Choroid plexus epithelial cell (primary cell): Measurements from ENCODE around the gene TMEM240.

Experiments used
- DNase-seq: peaks from one replicate; pipeline ENCODE4 v3.0.0-alpha.2; 2010; ENCODE audit warnings: low read depth
- H3K4me3 ChIP-seq: 2 replicates; pipeline ENCODE4 v1.5.1; 2011; ENCODE audit warnings: low read depth, mild to moderate bottlenecking, control low read depth, low read length, moderate library complexity
- TF ChIP-seq, protein P1 (sequence below): conservative IDR thresholded peaks from 2 replicates; pipeline ENCODE4 v1.5.1; 2011; ENCODE audit warnings: low read depth, mild to moderate bottlenecking, control low read depth, inconsistent platforms, low read length, moderate library complexity

Gene TMEM240

DNA sequence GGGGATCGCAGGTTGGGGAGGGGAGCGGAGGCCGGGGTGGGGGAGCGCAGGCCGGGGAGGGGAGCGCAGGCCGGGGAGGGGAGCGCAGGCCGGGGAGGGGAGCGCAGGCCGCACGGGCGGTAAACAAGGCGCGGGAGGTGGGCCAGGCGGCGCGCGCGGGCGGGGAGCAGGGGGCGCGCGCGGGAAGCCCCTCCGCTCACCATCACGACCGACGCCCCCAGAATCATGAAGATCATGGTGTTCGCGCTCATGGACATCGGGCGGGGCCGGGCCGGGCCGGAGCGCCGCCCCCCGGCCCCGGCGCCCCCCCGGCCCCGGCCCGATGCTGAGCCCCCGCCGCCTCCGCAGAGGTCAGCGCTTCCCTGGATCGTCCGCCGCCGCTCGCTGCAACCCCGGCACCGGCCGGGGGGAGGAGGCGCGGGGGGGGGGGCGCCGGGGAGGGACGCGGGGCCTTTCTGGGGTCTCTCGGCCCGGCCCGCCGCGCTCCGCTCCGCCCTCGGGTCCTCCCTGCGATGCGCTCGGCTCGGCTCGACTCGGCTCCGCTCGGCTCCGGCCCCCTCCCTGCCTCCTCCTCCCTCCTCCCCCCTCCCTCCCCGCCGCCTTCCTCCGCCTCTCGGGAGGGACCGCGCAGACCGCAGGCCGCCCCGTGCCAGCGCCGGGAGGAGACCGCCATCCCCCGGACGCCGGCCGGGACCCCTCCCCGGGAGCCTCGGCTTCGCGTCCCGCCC, at the start of gene TMEM240:
Gene TMEM240 (minus strand): TSS at position 535 of the 728 bp plus-strand sequence. CDS start 278 bp downstream, at position 257.
- H3K4me3 ChIP-seq = peak within 1 kb of the TSS; percentile 64
- DNase-seq = peak; percentile 84
- TF ChIP-seq, protein P1, sequence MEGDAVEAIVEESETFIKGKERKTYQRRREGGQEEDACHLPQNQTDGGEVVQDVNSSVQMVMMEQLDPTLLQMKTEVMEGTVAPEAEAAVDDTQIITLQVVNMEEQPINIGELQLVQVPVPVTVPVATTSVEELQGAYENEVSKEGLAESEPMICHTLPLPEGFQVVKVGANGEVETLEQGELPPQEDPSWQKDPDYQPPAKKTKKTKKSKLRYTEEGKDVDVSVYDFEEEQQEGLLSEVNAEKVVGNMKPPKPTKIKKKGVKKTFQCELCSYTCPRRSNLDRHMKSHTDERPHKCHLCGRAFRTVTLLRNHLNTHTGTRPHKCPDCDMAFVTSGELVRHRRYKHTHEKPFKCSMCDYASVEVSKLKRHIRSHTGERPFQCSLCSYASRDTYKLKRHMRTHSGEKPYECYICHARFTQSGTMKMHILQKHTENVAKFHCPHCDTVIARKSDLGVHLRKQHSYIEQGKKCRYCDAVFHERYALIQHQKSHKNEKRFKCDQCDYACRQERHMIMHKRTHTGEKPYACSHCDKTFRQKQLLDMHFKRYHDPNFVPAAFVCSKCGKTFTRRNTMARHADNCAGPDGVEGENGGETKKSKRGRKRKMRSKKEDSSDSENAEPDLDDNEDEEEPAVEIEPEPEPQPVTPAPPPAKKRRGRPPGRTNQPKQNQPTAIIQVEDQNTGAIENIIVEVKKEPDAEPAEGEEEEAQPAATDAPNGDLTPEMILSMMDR = no peak

DNA sequence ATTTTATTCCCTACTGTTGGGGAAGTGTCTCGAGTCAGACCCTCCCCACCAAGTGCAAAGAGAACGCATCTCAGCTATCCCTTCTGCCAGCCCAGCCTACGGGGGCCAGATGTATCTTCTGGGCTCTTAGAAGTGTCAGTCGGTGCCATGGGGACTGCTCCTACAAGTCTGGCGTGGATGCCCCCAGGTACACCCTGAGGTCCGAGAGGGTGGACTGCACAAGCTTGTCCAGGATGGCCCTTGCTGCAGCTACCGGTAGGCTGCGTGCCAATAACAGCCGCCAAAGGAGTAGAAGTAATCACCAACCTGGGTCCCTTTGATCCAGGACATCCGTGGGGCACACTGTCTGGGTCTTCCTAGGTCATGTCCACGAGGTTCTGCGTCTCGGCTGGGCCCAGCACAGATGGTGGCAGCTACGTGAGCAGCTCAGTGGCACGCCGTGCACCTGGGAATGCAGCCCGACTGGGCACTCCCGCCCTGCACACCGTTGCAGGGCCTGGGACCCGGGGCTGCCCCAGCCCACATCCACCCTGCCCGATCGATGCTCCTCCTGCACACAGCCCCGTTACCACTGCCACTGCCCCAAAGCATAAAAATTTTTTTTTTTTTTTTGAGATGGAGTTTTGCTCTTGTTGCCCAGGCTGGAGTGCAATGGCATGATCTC, 43.1 kb upstream of the TMEM240 start:
- H3K4me3 ChIP-seq = no peak overlapping the region
- DNase-seq = no peak
- TF ChIP-seq, protein P1 = no peak

DNA sequence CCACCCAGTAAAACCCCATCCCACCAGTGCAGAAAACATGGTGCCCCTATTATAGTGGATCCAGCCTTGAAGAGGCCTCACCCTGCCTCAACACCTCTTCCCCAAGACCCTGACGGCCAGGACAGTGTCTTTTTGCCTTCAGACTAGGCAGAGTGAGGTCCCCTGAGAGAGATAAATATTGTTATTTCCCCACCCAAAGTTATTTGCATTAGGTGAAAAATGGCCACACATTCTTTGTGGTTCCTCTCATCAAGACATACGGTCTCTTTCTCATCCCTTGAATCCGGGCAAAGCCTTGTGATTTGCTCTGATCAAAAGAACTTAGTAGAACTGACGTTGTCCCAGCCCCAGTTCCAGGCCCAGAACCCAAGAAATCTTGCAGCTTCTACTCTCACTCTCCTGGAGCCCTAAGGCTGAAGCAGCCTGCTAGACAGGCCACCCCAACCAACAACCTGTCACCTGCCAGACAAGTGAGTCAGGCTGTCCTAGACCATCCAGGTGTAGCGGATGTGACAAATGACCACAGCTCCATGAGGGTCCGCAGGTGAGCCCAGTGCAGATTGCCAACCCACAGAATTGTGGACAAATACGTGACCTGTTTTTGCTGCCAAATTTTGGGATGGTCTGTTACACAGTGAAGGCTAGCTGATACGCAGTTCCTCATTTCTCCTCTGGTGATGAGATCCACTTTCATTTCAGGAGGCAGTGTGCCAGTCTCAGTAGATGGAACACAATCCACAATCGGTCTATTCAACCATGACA, 42.3 kb upstream of the TMEM240 start:
- H3K4me3 ChIP-seq = no peak overlapping the region
- TF ChIP-seq, protein P1 = no peak
- DNase-seq = no peak

DNA sequence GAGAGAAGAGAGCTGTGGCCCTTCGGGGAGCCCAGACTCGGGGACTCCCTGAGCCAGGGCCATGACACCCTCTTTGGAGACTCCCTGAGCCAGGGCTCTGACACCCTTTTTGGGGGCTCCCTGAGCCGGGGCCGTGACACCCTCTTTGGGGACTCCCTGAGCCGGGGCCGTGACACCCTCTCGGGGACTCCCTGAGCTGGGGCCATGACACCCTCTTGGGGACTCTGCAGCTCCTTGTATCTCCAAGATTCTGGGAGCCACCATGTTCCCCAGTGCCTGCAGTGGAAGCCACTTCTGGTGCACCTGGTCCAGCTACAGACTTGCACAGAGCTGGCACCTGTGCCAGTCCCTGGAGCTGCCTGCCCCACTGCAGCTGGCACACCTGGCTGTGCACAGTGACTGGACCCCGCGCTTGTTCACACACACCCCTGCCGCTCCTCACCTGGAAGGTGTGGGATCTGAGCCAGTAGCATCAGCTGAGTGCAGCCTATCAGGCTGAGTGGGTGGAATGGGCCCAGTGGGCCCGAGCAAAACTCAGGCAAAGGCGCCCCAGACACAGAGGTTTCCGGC, 38.0 kb upstream of the TMEM240 start:
- TF ChIP-seq, protein P1 = no peak
- no peak for DNase-seq

DNA sequence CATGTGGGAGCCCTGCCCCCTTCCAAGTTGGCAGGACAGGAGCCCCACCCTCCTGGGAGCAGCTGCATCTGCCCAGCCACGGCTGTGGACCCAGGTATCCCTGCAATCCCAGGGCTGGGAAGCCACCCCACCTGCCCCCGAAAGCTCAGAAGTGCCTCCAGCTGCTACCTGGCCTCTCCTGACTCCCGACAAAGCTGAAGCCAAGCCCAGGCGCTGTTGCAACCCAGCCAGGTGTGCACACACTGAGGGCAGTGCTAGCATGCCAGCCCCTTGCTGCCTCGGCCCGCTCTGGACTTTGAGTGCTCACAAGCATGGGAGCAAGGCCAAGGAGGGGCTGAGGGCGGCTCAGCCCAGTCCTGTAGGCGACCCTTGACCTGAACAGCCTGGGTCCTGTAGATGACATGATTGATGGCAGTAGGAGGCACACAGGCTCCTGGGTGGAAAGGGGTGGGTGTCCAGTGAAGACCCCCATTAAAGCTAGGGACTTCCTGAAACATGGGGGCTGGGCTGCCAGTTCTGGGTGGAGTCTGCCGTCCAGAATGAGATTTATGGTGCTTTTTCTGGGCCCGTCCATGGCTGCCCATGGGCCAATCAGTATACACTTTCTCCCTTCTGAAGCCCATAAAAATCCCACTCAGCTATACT, 37.1 kb upstream of the TMEM240 start:
- no peak overlapping the region for H3K4me3 ChIP-seq
- no peak for DNase-seq
- TF ChIP-seq, protein P1 = no peak

More for the DNA sequence above, 38.0 kb upstream of the TMEM240 start:
- H3K4me3 ChIP-seq = no peak overlapping the region

DNA sequence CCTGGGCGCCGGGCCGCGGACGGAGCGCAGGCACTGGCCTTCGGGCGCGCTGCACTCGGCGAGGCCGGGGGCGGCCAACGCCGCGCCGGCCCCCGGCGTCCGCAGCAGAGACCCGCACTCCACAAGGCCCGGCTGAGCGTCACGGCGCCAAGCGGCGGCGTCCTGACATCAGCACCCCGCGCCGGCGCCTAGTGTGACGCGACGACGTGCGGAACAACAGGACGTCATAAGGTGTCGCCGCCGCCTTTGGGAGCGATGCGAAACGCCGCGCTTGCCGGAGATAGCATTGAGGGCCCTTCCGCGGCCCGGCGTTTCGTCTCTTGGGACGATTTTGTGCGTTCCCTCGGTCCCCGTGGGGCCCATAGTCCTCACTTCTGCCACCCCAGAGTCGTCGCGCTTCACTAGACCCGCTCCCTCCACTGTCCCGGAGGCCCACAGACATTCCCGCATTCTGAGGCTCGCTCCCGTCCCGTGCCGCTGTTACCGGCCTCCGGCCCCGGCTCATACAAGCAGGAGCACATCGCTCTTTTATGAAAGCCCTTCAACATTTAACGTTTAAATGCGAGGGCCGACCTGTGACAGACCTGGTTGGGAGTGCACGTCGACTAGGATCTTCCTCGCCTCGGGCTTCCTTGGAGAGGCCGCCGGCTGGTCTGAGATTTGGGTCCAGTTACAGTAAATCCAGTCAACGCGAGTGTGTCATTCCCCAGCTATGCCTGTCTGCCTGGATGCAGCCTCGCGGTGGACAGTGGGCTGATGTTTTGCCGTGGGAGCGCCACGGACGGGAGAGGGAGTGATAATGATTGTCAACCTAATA, 34.5 kb upstream of the TMEM240 start, which contains the start of gene SSU72:
Gene SSU72 (minus strand): TSS at position 143 of the 817 bp plus-strand sequence. CDS start 306 bp downstream, outside the sequence.
- TF ChIP-seq, protein P1 = no peak
- peak; percentile 96 for DNase-seq
- peak within 1 kb of the TSS; percentile 98 for H3K4me3 ChIP-seq
